GM12874 (cell line): ENCODE measurements around the gene CYP27B1.

Experiments
- CTCF ChIP-seq: IDR thresholded peaks from 2 replicates; pipeline ENCODE4 v1.5.1; 2011; ENCODE audit warnings: low read depth, mild to moderate bottlenecking, control low read depth, low read length, moderate library complexity; ENCODE audit not compliant: insufficient read depth

CYP27B1 gene

GRCh38 chr12:57727758-57728395 is 39.0 kb downstream of the CYP27B1 start:
- TF ChIP-seq CTCF, result no peak

- no peak for TF ChIP-seq CTCF
Observed at GRCh38 chr12:57726884-57727757, 39.8 kb downstream of the CYP27B1 start.

GRCh38 chr12:57726151-57726883 is 40.6 kb downstream of the CYP27B1 start:
- peak; percentile 25; the same call in 1 of the 2 replicates for TF ChIP-seq CTCF

- TF ChIP-seq CTCF, result no peak
Observed at GRCh38 chr12:57725851-57726150, 41.1 kb downstream of the CYP27B1 start.

- no peak for TF ChIP-seq CTCF
Observed at GRCh38 chr12:57724936-57725740, 41.7 kb downstream of the CYP27B1 start.

- TF ChIP-seq CTCF, result no peak
Observed at GRCh38 chr12:57724003-57724935, 42.6 kb downstream of the CYP27B1 start.
